Measurements from ENCODE around the gene ITPK1. TPM values are rescaled to one million over a fixed set of nuclear protein-coding genes. Genes with fewer than 3 reads are reported as not detected.

ITPK1 gene
- total RNA-seq, 1 donor, result 25.0 TPM

GRCh38 chr14:93105362-93105761 lies 10.4 kb downstream of the ITPK1 start:
- H3K9me3 ChIP-seq (ENCODE audit: low read depth, low read length), result no peaks in the 10 kb centered on the region
- peak overlapping the region; percentile 6 for H2AFZ ChIP-seq (ENCODE audit: low read length)
- H3K4me3 ChIP-seq (ENCODE audit: insufficient read depth, low read length), result no peak overlapping the region
- no peaks in the 10 kb centered on the region for H3K36me3 ChIP-seq (ENCODE audit: insufficient read depth, low read length)
- peak overlapping the region; percentile 24 for H3K27ac ChIP-seq (ENCODE audit: low read depth, low read length)
- DNase-seq (ENCODE audit: insufficient read length, low spot score, missing footprints), result no peak
- peaks cover 29% of the 10 kb centered on the region for H3K79me2 ChIP-seq (ENCODE audit: insufficient read depth, low read length)
- no peak for TF ChIP-seq CTCF (IDR thresholded peaks at IDR 0.05; ENCODE audit: extremely low read depth, low read depth, low read length)
- peaks cover 6% of the 10 kb centered on the region for H3K4me1 ChIP-seq (ENCODE audit: insufficient read depth, low read length)
- no peaks in the 10 kb centered on the region for H3K27me3 ChIP-seq (ENCODE audit: insufficient read depth, low read length)
- peak overlapping the region; percentile 41 for H3K4me2 ChIP-seq (ENCODE audit: insufficient read depth, low read length)
- peaks cover 12% of the 10 kb centered on the region for H4K20me1 ChIP-seq (ENCODE audit: insufficient read depth, low read length)

GRCh38 chr14:93104961-93105360 lies 10.8 kb downstream of the ITPK1 start:
- H3K4me1 ChIP-seq (ENCODE audit: insufficient read depth, low read length), result peaks cover 6% of the 10 kb centered on the region
- no peak overlapping the region for H3K4me3 ChIP-seq (ENCODE audit: insufficient read depth, low read length)
- H3K27me3 ChIP-seq (ENCODE audit: insufficient read depth, low read length), result no peaks in the 10 kb centered on the region
- H3K27ac ChIP-seq (ENCODE audit: low read depth, low read length), result peak overlapping the region; percentile 24
- peak; percentile 52 for DNase-seq (ENCODE audit: insufficient read length, low spot score, missing footprints)
- H2AFZ ChIP-seq (ENCODE audit: low read length), result peak overlapping the region; percentile 6
- TF ChIP-seq CTCF (IDR thresholded peaks at IDR 0.05; ENCODE audit: extremely low read depth, low read depth, low read length), result no peak
- peaks cover 11% of the 10 kb centered on the region for H4K20me1 ChIP-seq (ENCODE audit: insufficient read depth, low read length)
- H3K79me2 ChIP-seq (ENCODE audit: insufficient read depth, low read length), result peaks cover 30% of the 10 kb centered on the region
- peak overlapping the region; percentile 41 for H3K4me2 ChIP-seq (ENCODE audit: insufficient read depth, low read length)
- H3K9me3 ChIP-seq (ENCODE audit: low read depth, low read length), result no peaks in the 10 kb centered on the region
- no peaks in the 10 kb centered on the region for H3K36me3 ChIP-seq (ENCODE audit: insufficient read depth, low read length)

- no peak overlapping the region for H3K4me3 ChIP-seq (ENCODE audit: insufficient read depth, low read length)
- no peak overlapping the region for H3K4me2 ChIP-seq (ENCODE audit: insufficient read depth, low read length)
- peak; percentile 85 for DNase-seq (ENCODE audit: insufficient read length, low spot score, missing footprints)
- H3K9me3 ChIP-seq (ENCODE audit: low read depth, low read length), result no peaks in the 10 kb centered on the region
- H3K27ac ChIP-seq (ENCODE audit: low read depth, low read length), result no peak overlapping the region
- H3K79me2 ChIP-seq (ENCODE audit: insufficient read depth, low read length), result peaks cover 28% of the 10 kb centered on the region
- H3K4me1 ChIP-seq (ENCODE audit: insufficient read depth, low read length), result peaks cover 6% of the 10 kb centered on the region
- no peak for TF ChIP-seq CTCF (IDR thresholded peaks at IDR 0.05; ENCODE audit: extremely low read depth, low read depth, low read length)
- H4K20me1 ChIP-seq (ENCODE audit: insufficient read depth, low read length), result peaks cover 11% of the 10 kb centered on the region
- H2AFZ ChIP-seq (ENCODE audit: low read length), result no peak overlapping the region
- H3K36me3 ChIP-seq (ENCODE audit: insufficient read depth, low read length), result no peaks in the 10 kb centered on the region
- no peaks in the 10 kb centered on the region for H3K27me3 ChIP-seq (ENCODE audit: insufficient read depth, low read length)
These were observed 12.2 kb downstream of the ITPK1 start for GRCh38 chr14:93103392-93104080.

GRCh38 chr14:93102141-93102540 lies 13.6 kb downstream of the ITPK1 start:
- no peak overlapping the region for H3K27ac ChIP-seq (ENCODE audit: low read depth, low read length)
- no peak overlapping the region for H3K4me3 ChIP-seq (ENCODE audit: insufficient read depth, low read length)
- no peak overlapping the region for H3K4me2 ChIP-seq (ENCODE audit: insufficient read depth, low read length)
- H4K20me1 ChIP-seq (ENCODE audit: insufficient read depth, low read length), result peaks cover 11% of the 10 kb centered on the region
- TF ChIP-seq CTCF (IDR thresholded peaks at IDR 0.05; ENCODE audit: extremely low read depth, low read depth, low read length), result no peak
- no peak overlapping the region for H2AFZ ChIP-seq (ENCODE audit: low read length)
- peaks cover 22% of the 10 kb centered on the region for H3K79me2 ChIP-seq (ENCODE audit: insufficient read depth, low read length)
- DNase-seq (ENCODE audit: insufficient read length, low spot score, missing footprints), result no peak
- H3K36me3 ChIP-seq (ENCODE audit: insufficient read depth, low read length), result no peaks in the 10 kb centered on the region
- no peaks in the 10 kb centered on the region for H3K27me3 ChIP-seq (ENCODE audit: insufficient read depth, low read length)
- H3K9me3 ChIP-seq (ENCODE audit: low read depth, low read length), result no peaks in the 10 kb centered on the region
- H3K4me1 ChIP-seq (ENCODE audit: insufficient read depth, low read length), result peaks cover 6% of the 10 kb centered on the region

Data from osteoblast (primary cell).